ENCODE results near the gene PPFIA2. TPM values are rescaled to one million over a fixed set of nuclear protein-coding genes. Genes with fewer than 3 reads are reported as not detected.

Gene PPFIA2
- total RNA-seq, 1 experiment from 2014 or later = not detected

GRCh38 chr12:81253360-81253759 lies 505.8 kb downstream of the PPFIA2 start:
- no peaks in the 10 kb centered on the region for H3K36me3 ChIP-seq (ENCODE audit: control insufficient read depth, insufficient read depth, low read length)
- intact Hi-C loops (cut with micrococcal nuclease; ENCODE audit: unreplicated experiment) = loop anchor here (10.0 kb wide), 2 partner anchors 239 to 619 kb away; no protein-coding TSS in a partner anchor
- Mint-ChIP-seq H3K4me3 (ENCODE audit: unreplicated experiment) (no peak overlapping the region), H3K4me1 (ENCODE audit: low read depth, unreplicated experiment) (no peaks in the 10 kb centered on the region), H3K9me3 (ENCODE audit: unreplicated experiment) (no peaks in the 10 kb centered on the region), H3K27me3 (ENCODE audit: insufficient read depth, unreplicated experiment) (no peaks in the 10 kb centered on the region), H3K36me3 (ENCODE audit: insufficient read depth, unreplicated experiment) (no peaks in the 10 kb centered on the region), H3K27ac (ENCODE audit: unreplicated experiment) (no peak overlapping the region)
- no TSS peak for BruUV-seq (replicated peaks)
- H3K4me3 ChIP-seq (ENCODE audit: low read depth, low read length) = no peak overlapping the region
- POLR2A ChIA-PET = no interaction called here
- no peaks in the 10 kb centered on the region for H3K27me3 ChIP-seq (replicated peaks; ENCODE audit: control insufficient read depth, insufficient read depth, low read length)
- CTCF ChIA-PET = no interaction called here
- peaks cover 7% of the 10 kb centered on the region; the same call in 1 of the 2 replicates for H3K4me1 ChIP-seq
- TF ChIP-seq CTCF (IDR thresholded peaks at IDR 0.05; ENCODE audit: insufficient read depth in 1 of 2, low read depth in 1 of 2, low read length in 1 of 2, severe bottlenecking in 1 of 2, unreplicated experiment in 1 of 2) = no peak
- DNase-seq = no peak
- no peaks in the 10 kb centered on the region for H3K9me3 ChIP-seq

DNA sequence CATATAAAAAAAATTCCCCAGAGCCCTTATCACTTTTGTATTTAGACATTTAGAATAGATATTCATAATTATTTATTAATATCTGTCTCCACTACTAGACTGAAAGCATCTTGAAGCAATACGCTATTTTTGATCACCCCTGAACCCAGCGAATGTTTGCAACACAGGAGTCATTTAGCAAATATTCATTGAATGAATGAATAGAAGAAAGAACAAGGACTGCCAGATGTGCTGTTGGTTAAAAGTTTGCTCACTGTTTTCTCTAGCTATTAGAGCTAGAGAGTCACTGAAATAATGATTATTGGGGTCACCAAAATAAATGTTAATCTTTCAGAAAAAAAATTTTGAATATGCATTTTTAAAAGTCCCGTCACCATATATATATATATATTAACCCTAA lies 506.9 kb downstream of the PPFIA2 start:
- Histone ChIP-seq H3K4me1 (no peaks in the 10 kb centered on the region), H3K9me3 (no peaks in the 10 kb centered on the region), H3K36me3 (ENCODE audit: control insufficient read depth, insufficient read depth, low read length) (no peaks in the 10 kb centered on the region), H3K27me3 (replicated peaks; ENCODE audit: control insufficient read depth, insufficient read depth, low read length) (no peaks in the 10 kb centered on the region), H3K4me3 (ENCODE audit: low read depth, low read length) (no peak overlapping the region)
- DNase-seq = no peak
- intact Hi-C loops (cut with micrococcal nuclease; ENCODE audit: unreplicated experiment) = loop anchor here (10.0 kb wide), 2 partner anchors 237 to 617 kb away; no protein-coding TSS in a partner anchor
- H3K4me3 Mint-ChIP-seq (ENCODE audit: unreplicated experiment) = no peak overlapping the region
- H3K27ac Mint-ChIP-seq (ENCODE audit: unreplicated experiment) = no peak overlapping the region
- ChIA-PET CTCF (no interaction called here), POLR2A (no interaction called here)
- H3K27me3 Mint-ChIP-seq (ENCODE audit: insufficient read depth, unreplicated experiment) = no peaks in the 10 kb centered on the region
- TF ChIP-seq CTCF (IDR thresholded peaks at IDR 0.05; ENCODE audit: insufficient read depth in 1 of 2, low read depth in 1 of 2, low read length in 1 of 2, severe bottlenecking in 1 of 2, unreplicated experiment in 1 of 2) = no peak
- no TSS peak for BruUV-seq (replicated peaks)
- no peaks in the 10 kb centered on the region for H3K9me3 Mint-ChIP-seq (ENCODE audit: unreplicated experiment)
- no peaks in the 10 kb centered on the region for H3K4me1 Mint-ChIP-seq (ENCODE audit: low read depth, unreplicated experiment)
- H3K36me3 Mint-ChIP-seq (ENCODE audit: insufficient read depth, unreplicated experiment) = no peaks in the 10 kb centered on the region

DNA sequence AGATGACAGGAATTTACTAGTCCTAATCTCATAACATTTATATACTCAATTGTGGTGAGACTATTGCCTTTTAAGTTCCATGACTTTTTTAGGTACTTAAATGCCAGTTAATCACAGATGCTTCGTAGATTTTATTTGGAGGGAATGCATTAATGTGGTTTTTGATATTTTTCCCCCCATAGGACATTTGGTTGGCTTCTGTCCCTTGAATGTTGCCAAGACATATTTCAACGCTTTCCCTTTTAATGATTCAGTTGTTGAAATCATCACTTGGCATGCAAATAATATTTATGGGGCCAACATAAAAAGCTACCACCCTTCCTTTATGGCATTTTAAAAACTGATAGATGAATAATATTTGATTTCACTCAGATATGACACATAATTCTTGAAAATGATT lies 509.2 kb downstream of the PPFIA2 start:
- Histone ChIP-seq H3K36me3 (ENCODE audit: control insufficient read depth, insufficient read depth, low read length) (no peaks in the 10 kb centered on the region), H3K9me3 (no peaks in the 10 kb centered on the region), H3K27me3 (replicated peaks; ENCODE audit: control insufficient read depth, insufficient read depth, low read length) (no peaks in the 10 kb centered on the region), H3K4me3 (ENCODE audit: low read depth, low read length) (no peak overlapping the region), H3K4me1 (no peaks in the 10 kb centered on the region)
- ChIA-PET POLR2A (no interaction called here), CTCF (no interaction called here)
- intact Hi-C loops (cut with micrococcal nuclease; ENCODE audit: unreplicated experiment) = loop anchor here (10.0 kb wide), 2 partner anchors 235 to 615 kb away; no protein-coding TSS in a partner anchor
- no peak for TF ChIP-seq CTCF (IDR thresholded peaks at IDR 0.05; ENCODE audit: insufficient read depth in 1 of 2, low read depth in 1 of 2, low read length in 1 of 2, severe bottlenecking in 1 of 2, unreplicated experiment in 1 of 2)
- Mint-ChIP-seq H3K9me3 (ENCODE audit: unreplicated experiment) (no peaks in the 10 kb centered on the region), H3K27ac (ENCODE audit: unreplicated experiment) (no peak overlapping the region), H3K4me3 (ENCODE audit: unreplicated experiment) (no peak overlapping the region), H3K27me3 (ENCODE audit: insufficient read depth, unreplicated experiment) (no peaks in the 10 kb centered on the region), H3K36me3 (ENCODE audit: insufficient read depth, unreplicated experiment) (no peaks in the 10 kb centered on the region), H3K4me1 (ENCODE audit: low read depth, unreplicated experiment) (peaks cover 8% of the 10 kb centered on the region)
- BruUV-seq (replicated peaks) = no TSS peak
- DNase-seq = no peak
